GM13977 (cell line): ENCODE data around the gene LEMD3.

Source experiments
- DNase-seq: peaks from one replicate; pipeline ENCODE4 v3.0.0; 2012; ENCODE audit warnings: low spot score
- in situ Hi-C: fragments of 300-500 bp; cut with MboI; formaldehyde crosslinking; loops from one replicate; pipeline ENCODE4 v1.12.0; 2022; ENCODE audit warnings: low sequenced_read_pairs, low pct_unique_long_range_greater_than_20kb, mixed read lengths, inconsistent platforms; ENCODE audit not compliant: unreplicated experiment
- TF ChIP-seq, protein P1 (sequence below): IDR thresholded peaks from 2 replicates; pipeline ENCODE4 v1.5.1; 2012; ENCODE audit warnings: mild to moderate bottlenecking, control low read depth; ENCODE audit not compliant: insufficient read depth; ENCODE audit errors: extremely low read depth, missing control alignments

Gene LEMD3

DNA sequence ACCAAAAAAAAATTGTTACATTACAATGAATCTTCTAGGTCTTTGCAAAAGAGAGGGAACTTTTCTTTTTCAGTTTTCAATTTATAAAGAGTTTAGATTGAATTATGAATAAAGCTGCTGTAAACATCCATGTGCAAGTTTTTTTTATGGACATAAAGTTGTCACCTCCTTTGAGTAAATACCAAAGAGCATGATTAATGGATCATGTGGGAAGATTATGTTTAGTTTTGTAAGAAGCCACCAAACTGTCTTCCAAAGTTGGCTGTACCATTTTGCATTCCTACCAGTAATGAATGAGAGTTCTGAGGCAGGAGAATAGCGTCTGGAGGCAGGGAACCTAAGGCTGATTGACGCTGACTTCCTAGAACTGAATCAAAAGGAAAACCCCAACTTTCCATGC, 30.2 kb downstream of the LEMD3 start:
- DNase-seq = no peak
- TF ChIP-seq, protein P1, sequence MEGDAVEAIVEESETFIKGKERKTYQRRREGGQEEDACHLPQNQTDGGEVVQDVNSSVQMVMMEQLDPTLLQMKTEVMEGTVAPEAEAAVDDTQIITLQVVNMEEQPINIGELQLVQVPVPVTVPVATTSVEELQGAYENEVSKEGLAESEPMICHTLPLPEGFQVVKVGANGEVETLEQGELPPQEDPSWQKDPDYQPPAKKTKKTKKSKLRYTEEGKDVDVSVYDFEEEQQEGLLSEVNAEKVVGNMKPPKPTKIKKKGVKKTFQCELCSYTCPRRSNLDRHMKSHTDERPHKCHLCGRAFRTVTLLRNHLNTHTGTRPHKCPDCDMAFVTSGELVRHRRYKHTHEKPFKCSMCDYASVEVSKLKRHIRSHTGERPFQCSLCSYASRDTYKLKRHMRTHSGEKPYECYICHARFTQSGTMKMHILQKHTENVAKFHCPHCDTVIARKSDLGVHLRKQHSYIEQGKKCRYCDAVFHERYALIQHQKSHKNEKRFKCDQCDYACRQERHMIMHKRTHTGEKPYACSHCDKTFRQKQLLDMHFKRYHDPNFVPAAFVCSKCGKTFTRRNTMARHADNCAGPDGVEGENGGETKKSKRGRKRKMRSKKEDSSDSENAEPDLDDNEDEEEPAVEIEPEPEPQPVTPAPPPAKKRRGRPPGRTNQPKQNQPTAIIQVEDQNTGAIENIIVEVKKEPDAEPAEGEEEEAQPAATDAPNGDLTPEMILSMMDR = no peak
- in situ Hi-C loops = no loop called here

DNA sequence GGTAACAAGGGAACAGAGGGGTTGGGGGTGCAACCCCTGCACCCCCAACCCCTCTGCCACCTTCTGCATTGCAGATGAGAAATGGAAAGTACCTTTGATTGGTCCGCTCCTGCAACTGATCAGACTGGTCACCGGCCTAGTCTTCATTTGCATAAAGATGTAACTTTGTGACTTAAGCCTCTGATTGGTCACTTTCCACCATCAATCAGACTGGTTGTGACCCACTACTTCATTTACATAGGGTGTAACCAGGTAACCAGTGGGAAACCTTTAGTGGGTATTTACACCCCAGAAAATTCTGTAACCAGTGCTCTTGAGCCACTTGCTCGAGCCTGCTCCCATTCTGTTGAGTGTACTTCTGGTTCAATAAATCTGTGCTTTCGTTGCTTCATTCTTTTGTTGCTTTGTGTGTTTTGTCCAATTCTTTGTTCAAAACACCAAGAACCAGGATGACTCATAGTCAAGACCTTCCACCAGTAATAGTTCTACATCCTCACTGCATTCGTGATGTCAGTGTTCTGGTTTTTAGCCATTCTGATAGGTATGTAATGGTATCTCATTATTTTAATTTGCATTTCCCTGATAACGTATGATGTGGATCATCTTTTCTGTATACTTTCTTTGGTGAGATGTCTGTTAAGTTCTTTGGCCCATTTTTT, 30.8 kb downstream of the LEMD3 start:
- no peak for DNase-seq
- TF ChIP-seq, protein P1 = no peak
- in situ Hi-C loops = no loop called here

DNA sequence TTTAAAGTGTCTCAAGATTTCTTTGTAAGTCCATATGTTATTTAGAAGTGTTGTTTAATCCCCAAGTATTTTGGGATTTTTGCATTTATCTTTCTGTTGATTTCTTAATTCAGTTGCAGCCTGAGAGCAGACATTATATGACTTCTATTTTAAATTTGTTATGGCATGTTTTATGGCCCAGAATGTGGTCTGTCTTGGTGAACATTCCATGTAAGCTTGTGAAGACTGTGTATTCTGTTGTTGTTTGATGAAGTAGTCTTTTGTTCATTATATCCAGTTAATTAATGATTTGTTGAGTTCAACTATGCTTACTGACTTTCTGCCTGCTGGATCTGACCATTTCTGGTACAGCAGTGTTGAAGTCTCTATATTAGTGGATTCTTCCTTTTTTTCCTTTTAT, 34.0 kb downstream of the LEMD3 start:
- DNase-seq = no peak
- in situ Hi-C loops = no loop called here
- TF ChIP-seq, protein P1 = no peak

DNA sequence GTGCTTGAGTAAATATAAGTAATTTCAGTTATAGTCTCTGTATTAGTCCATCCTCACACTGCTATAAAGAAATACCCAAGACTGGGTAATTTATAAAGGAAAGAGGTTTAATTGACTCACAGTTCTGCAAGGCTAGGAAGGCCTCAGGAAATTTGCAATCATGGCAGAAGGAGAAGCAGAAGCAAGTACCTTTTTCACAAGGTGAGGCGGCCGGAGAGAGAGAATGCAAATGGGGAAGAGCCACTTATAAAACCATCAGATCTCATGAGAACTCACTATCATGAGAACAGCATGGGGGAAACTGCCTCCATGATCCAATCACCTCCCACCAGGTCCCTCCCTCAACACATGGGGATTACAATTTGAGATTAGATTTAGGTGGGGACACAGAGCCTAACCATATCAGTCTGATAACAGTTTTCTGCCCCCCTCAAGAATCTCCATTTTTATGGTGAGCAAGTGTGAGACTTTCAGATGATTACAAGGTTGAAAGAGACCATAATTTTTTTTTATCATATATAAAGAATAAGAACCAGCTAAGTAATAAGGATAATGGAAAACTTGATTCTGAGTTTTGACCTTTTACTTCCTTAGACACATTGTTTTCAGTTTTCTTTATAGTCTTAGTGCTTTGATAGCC, 35.6 kb downstream of the LEMD3 start:
- DNase-seq = no peak
- TF ChIP-seq, protein P1 = no peak
- in situ Hi-C loops = no loop called here

DNA sequence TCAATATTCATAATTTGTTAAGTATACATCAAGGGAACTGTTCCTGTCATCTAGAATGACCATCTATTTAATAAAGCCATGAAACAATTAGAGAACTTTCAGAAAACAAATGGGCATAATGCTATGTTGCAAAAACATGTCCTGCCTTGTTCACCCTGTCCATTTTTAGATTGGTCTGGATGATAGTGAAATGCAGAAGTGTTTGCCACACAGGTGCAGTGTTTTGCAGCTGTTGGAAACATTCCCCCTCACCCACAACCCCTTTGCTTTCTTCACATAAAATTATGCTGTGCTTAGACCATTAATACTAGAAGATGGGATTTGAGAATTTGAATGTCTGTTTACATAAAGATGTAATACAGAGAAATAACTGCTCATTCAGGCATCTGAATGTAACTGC, 36.5 kb downstream of the LEMD3 start:
- in situ Hi-C loops = no loop called here
- DNase-seq = no peak
- TF ChIP-seq, protein P1 = no peak

DNA sequence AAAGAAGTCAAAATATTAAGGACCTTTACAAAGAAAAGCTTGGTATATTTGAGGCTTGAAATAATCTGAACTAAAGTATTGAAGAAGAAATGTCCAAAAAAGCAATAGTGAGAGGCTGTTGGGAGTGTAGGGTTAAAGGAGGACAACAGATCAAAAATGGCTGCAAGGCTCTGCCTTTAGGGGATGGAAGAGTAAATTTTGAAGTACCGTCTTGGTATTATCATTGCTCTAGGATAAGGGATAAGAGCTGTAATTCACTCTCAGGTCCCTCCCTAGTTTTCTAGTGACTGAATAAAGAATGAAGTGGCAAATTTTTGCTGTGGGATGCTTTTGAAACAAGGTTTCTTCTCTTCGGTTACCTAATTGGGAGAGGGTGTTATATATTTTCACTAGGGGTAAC, 38.7 kb downstream of the LEMD3 start:
- in situ Hi-C loops = no loop called here
- TF ChIP-seq, protein P1 = no peak
- DNase-seq = no peak
